OCI-LY7 (cell line): ENCODE results near the gene DESI1.

Source experiments
- CTCF ChIP-seq: fragments of 200-600 bp; sonication (generic); conservative IDR thresholded peaks from 2 replicates; pipeline ENCODE4 v1.5.1; 2014; ENCODE audit warnings: mild to moderate bottlenecking, antibody characterized with exemption, low read length, moderate library complexity, mixed read lengths
- EZH2phosphoT487 ChIP-seq: fragments of 200-600 bp; sonication (generic); IDR thresholded peaks from 2 replicates; pipeline ENCODE4 v1.6.1; 2018; ENCODE audit warnings: low read depth, borderline replicate concordance, mild to moderate bottlenecking, mixed run types, antibody characterized with exemption, low read length, moderate library complexity, mixed read lengths

- TF ChIP-seq CTCF: no peak
- TF ChIP-seq EZH2phosphoT487: no peak
Observed at GRCh38 chr22:41600976-41601375, 19.9 kb downstream of the DESI1 start.
